Cardiac fibroblast (primary cell): ENCODE results near the gene GAD2.
"Not testable (repeated sequence)": the region's sequence is repeated elsewhere in the genome, so short reads cannot be mapped to it uniquely, and the experiment has no call there.

Experiments used
- DNase-seq, 2 donors: peaks; one replicate each; pipeline versions ENCODE4 v3.0.0 to v3.0.0-alpha.2; 2010; ENCODE audit warnings: low read depth in 2 of 2
- H3K4me3 ChIP-seq, 2 donors: replicated peaks in 1 of 2; 1 replicate in 1 of 2; 2 replicates in 1 of 2; pipeline ENCODE4 v1.5.1; 2011; ENCODE audit warnings: low read depth in 2 of 2, low read length in 2 of 2, mild to moderate bottlenecking in 2 of 2, moderate library complexity in 1 of 2
- CTCF ChIP-seq: IDR thresholded peaks from one replicate; pipeline ENCODE4 v1.5.1; 2011; ENCODE audit warnings: low read depth, mild to moderate bottlenecking, low read length, inconsistent platforms

GAD2 gene

GRCh38 chr10:26336979-26337378 lies 120.4 kb downstream of the GAD2 start:
- no peak overlapping the region for H3K4me3 ChIP-seq
- TF ChIP-seq CTCF = no peak
- no peak for DNase-seq

- TF ChIP-seq CTCF = no peak
- no peak for DNase-seq
These were observed 125.1 kb downstream of the GAD2 start for GRCh38 chr10:26341701-26342100.

GRCh38 chr10:26348821-26349417 lies 132.3 kb downstream of the GAD2 start:
- not testable (repeated sequence) for DNase-seq, H3K4me3 ChIP-seq

More at GRCh38 chr10:26341701-26342100, 125.1 kb downstream of the GAD2 start:
- no peak overlapping the region for H3K4me3 ChIP-seq
